PC-9 (cell line): Measurements from ENCODE around the gene RFTN2.

ENCODE experiments used
- CTCF ChIP-seq: fragments of 200-600 bp; sonication (generic); conservative IDR thresholded peaks from 2 replicates; pipeline ENCODE4 v1.6.1; 2017; ENCODE audit warnings: mixed run types, antibody characterized with exemption, mild to moderate bottlenecking, moderate library complexity
- EZH2 ChIP-seq: fragments of 200-600 bp; sonication (generic); IDR thresholded peaks from 2 replicates; pipeline ENCODE4 v1.8.0; 2017; ENCODE audit warnings: antibody characterized with exemption, low read depth

- TF ChIP-seq EZH2 (no peak), CTCF (peak; percentile 78)
Observed at GRCh38 chr2:197707316-197708213, 32.2 kb upstream of the RFTN2 start.
